SK-N-SH treated with all-trans-retinoic acid at 6 μM for 48 hours (cell line): ENCODE results near the gene GALNTL6.

Experiments
- ARNTL ChIP-seq: fragments of 450-650 bp; formaldehyde crosslinking; IDR thresholded peaks from 2 replicates; pipeline ENCODE4 v1.5.0; 2020; ENCODE audit warnings: low read depth, mild to moderate bottlenecking, moderate library complexity, borderline replicate concordance
- BACH2 ChIP-seq: fragments of 250-450 bp; sonication (Bioruptor Pico); IDR thresholded peaks from 2 replicates; pipeline ENCODE4 v1.9.0; 2021; ENCODE audit warnings: mild to moderate bottlenecking, borderline replicate concordance
- CREB5 ChIP-seq: fragments of 250-450 bp; sonication (Bioruptor Pico); IDR thresholded peaks from 2 replicates; pipeline ENCODE4 v1.5.1; 2020; ENCODE audit warnings: low read depth, mild to moderate bottlenecking, moderate library complexity
- CSRNP3 ChIP-seq: fragments of 250-450 bp; sonication (Bioruptor Pico); IDR thresholded peaks from 2 replicates; pipeline ENCODE4 v1.5.1; 2021; ENCODE audit warnings: mild to moderate bottlenecking, moderate library complexity
- ISL1 ChIP-seq: fragments of 250-450 bp; sonication (Bioruptor Pico); IDR thresholded peaks from 2 replicates; pipeline ENCODE4 v2.1.2; 2022; ENCODE audit warnings: mild to moderate bottlenecking, moderate library complexity
- OSR1 ChIP-seq: fragments of 250-450 bp; sonication (Bioruptor Pico); IDR thresholded peaks from 2 replicates; pipeline ENCODE4 v1.8.0; 2022; ENCODE audit warnings: moderate library complexity, mild to moderate bottlenecking, inconsistent platforms
- PATZ1 ChIP-seq: fragments of 250-450 bp; sonication (Bioruptor Pico); IDR thresholded peaks from 2 replicates; pipeline ENCODE4 v1.8.0; 2020; ENCODE audit warnings: mild to moderate bottlenecking, moderate library complexity, borderline replicate concordance
- POU6F1 ChIP-seq: fragments of 250-450 bp; sonication (Bioruptor Pico); IDR thresholded peaks from 2 replicates; pipeline ENCODE4 v1.8.0; 2021; ENCODE audit warnings: low read depth, mild to moderate bottlenecking, moderate library complexity, borderline replicate concordance
- RARB ChIP-seq: fragments of 250-450 bp; sonication (Bioruptor Pico); IDR thresholded peaks from 2 replicates; pipeline ENCODE4 v1.8.0; 2021; ENCODE audit warnings: mild to moderate bottlenecking, moderate library complexity
- TOX ChIP-seq: fragments of 250-450 bp; sonication (Bioruptor Pico); IDR thresholded peaks from 2 replicates; pipeline ENCODE4 v1.8.0; 2021; ENCODE audit warnings: mild to moderate bottlenecking, moderate library complexity, borderline replicate concordance
- ZFP3 ChIP-seq: fragments of 250-450 bp; sonication (Bioruptor Pico); IDR thresholded peaks from 2 replicates; pipeline ENCODE4 v1.5.0; 2020; ENCODE audit warnings: mild to moderate bottlenecking, moderate library complexity
- ZFP30 ChIP-seq: fragments of 450-650 bp; formaldehyde crosslinking; IDR thresholded peaks from 2 replicates; pipeline ENCODE4 v1.5.0; 2022; ENCODE audit warnings: mild to moderate bottlenecking, moderate library complexity
- ZNF8 ChIP-seq: fragments of 450-650 bp; formaldehyde crosslinking; IDR thresholded peaks from 2 replicates; pipeline ENCODE4 v1.5.0; 2020; ENCODE audit warnings: mild to moderate bottlenecking, moderate library complexity

- TF ChIP-seq RARB (CRISPR knock-in tag) (no peak), ISL1 (CRISPR knock-in tag) (no peak), OSR1 (no peak), ZFP30 (CRISPR knock-in tag) (no peak), PATZ1 (CRISPR knock-in tag) (no peak), BACH2 (CRISPR knock-in tag) (no peak), CSRNP3 (CRISPR knock-in tag) (no peak), CREB5 (no peak), POU6F1 (no peak), ARNTL (CRISPR knock-in tag) (no peak), ZNF8 (CRISPR knock-in tag) (no peak), ZFP3 (CRISPR knock-in tag) (no peak), TOX (CRISPR knock-in tag) (no peak)
Observed at GRCh38 chr4:172995161-172995560, 1182.0 kb downstream of the GALNTL6 start.
